Adipocyte (in vitro differentiated cells): ENCODE results near the gene SUGCT.

Experiments used
- DNase-seq: peaks from one replicate; pipeline ENCODE4 v3.0.0-alpha.2; 2015; ENCODE audit warnings: low read depth
- H3K27me3 ChIP-seq: replicated peaks from 2 replicates; pipeline ENCODE4 v1.7.0; 2013; ENCODE audit warnings: mild to moderate bottlenecking, low read length, moderate library complexity; ENCODE audit not compliant: control insufficient read depth, insufficient read depth
- H3K36me3 ChIP-seq: 2 replicates; pipeline ENCODE4 v1.7.0; 2013; ENCODE audit warnings: low read length, mild to moderate bottlenecking, moderate library complexity; ENCODE audit not compliant: control insufficient read depth, insufficient read depth, severe bottlenecking
- H3K4me1 ChIP-seq: 2 replicates; pipeline ENCODE4 v1.7.0; 2013; ENCODE audit warnings: mild to moderate bottlenecking, low read length, moderate library complexity; ENCODE audit not compliant: control insufficient read depth, insufficient read depth
- H3K4me3 ChIP-seq: 2 replicates; pipeline ENCODE4 v1.7.0; 2013; ENCODE audit warnings: mild to moderate bottlenecking, low read length, moderate library complexity
- H3K9ac ChIP-seq: 2 replicates; pipeline ENCODE4 v1.7.0; 2013; ENCODE audit warnings: mild to moderate bottlenecking, low read length, moderate library complexity
- H3K9me3 ChIP-seq: 2 replicates; pipeline ENCODE4 v1.7.0; 2013; ENCODE audit warnings: mild to moderate bottlenecking, low read length, moderate library complexity; ENCODE audit not compliant: control insufficient read depth

Gene SUGCT

GRCh38 chr7:40500219-40500618 lies 365.4 kb downstream of the SUGCT start:
- Histone ChIP-seq H3K36me3 (no peaks in the 10 kb centered on the region), H3K4me1 (peaks cover 8% of the 10 kb centered on the region), H3K27me3 (no peaks in the 10 kb centered on the region), H3K9ac (no peak overlapping the region), H3K4me3 (no peak overlapping the region), H3K9me3 (peaks cover 6% of the 10 kb centered on the region)
- DNase-seq: no peak

- no peaks in the 10 kb centered on the region for H3K27me3 ChIP-seq
- no peak overlapping the region for H3K9ac ChIP-seq
- H3K36me3 ChIP-seq: no peaks in the 10 kb centered on the region
- no peak for DNase-seq
- peaks cover 24% of the 10 kb centered on the region for H3K9me3 ChIP-seq
- H3K4me3 ChIP-seq: no peak overlapping the region
- H3K4me1 ChIP-seq: peaks cover 8% of the 10 kb centered on the region
Measured at GRCh38 chr7:40502359-40502758, 367.6 kb downstream of the SUGCT start.

- Histone ChIP-seq H3K4me1 (no peaks in the 10 kb centered on the region), H3K9ac (no peak overlapping the region), H3K9me3 (peaks cover 24% of the 10 kb centered on the region), H3K36me3 (no peaks in the 10 kb centered on the region), H3K27me3 (no peaks in the 10 kb centered on the region), H3K4me3 (no peak overlapping the region)
- DNase-seq: no peak
Measured at GRCh38 chr7:40506158-40506557, 371.4 kb downstream of the SUGCT start.

- no peak for DNase-seq
- H3K36me3 ChIP-seq: no peaks in the 10 kb centered on the region
Measured at GRCh38 chr7:40507166-40507565, 372.4 kb downstream of the SUGCT start.

GRCh38 chr7:40509287-40509996 lies 374.6 kb downstream of the SUGCT start:
- Histone ChIP-seq H3K9ac (no peak overlapping the region), H3K4me3 (no peak overlapping the region), H3K36me3 (no peaks in the 10 kb centered on the region), H3K27me3 (no peaks in the 10 kb centered on the region), H3K4me1 (no peaks in the 10 kb centered on the region), H3K9me3 (peaks cover 24% of the 10 kb centered on the region)
- no peak for DNase-seq

More at GRCh38 chr7:40507166-40507565, 372.4 kb downstream of the SUGCT start:
- no peaks in the 10 kb centered on the region for H3K27me3 ChIP-seq
- H3K4me3 ChIP-seq: no peak overlapping the region
- no peaks in the 10 kb centered on the region for H3K4me1 ChIP-seq
- no peak overlapping the region for H3K9ac ChIP-seq
- H3K9me3 ChIP-seq: peaks cover 24% of the 10 kb centered on the region

GRCh38 chr7:40516376-40516775 lies 381.6 kb downstream of the SUGCT start:
- no peak overlapping the region for H3K4me3 ChIP-seq
- H3K9ac ChIP-seq: no peak overlapping the region
- H3K9me3 ChIP-seq: no peaks in the 10 kb centered on the region
- peaks cover 6% of the 10 kb centered on the region for H3K4me1 ChIP-seq
- no peak for DNase-seq
- H3K36me3 ChIP-seq: no peaks in the 10 kb centered on the region
- no peaks in the 10 kb centered on the region for H3K27me3 ChIP-seq

GRCh38 chr7:40519009-40519408 lies 384.2 kb downstream of the SUGCT start:
- Histone ChIP-seq H3K36me3 (no peaks in the 10 kb centered on the region), H3K9me3 (no peaks in the 10 kb centered on the region), H3K4me3 (no peak overlapping the region), H3K9ac (no peak overlapping the region), H3K4me1 (peaks cover 6% of the 10 kb centered on the region), H3K27me3 (no peaks in the 10 kb centered on the region)
- no peak for DNase-seq

GRCh38 chr7:40520986-40521738 lies 386.4 kb downstream of the SUGCT start:
- no peak overlapping the region for H3K4me3 ChIP-seq
- no peak for DNase-seq
- no peaks in the 10 kb centered on the region for H3K36me3 ChIP-seq
- H3K9ac ChIP-seq: no peak overlapping the region
- no peaks in the 10 kb centered on the region for H3K27me3 ChIP-seq
- H3K4me1 ChIP-seq: peaks cover 6% of the 10 kb centered on the region
- H3K9me3 ChIP-seq: no peaks in the 10 kb centered on the region

GRCh38 chr7:40525764-40526163 lies 391.0 kb downstream of the SUGCT start:
- Histone ChIP-seq H3K27me3 (no peaks in the 10 kb centered on the region), H3K4me1 (no peaks in the 10 kb centered on the region), H3K9me3 (no peaks in the 10 kb centered on the region), H3K36me3 (no peaks in the 10 kb centered on the region), H3K4me3 (no peak overlapping the region), H3K9ac (no peak overlapping the region)
- DNase-seq: no peak

- no peaks in the 10 kb centered on the region for H3K27me3 ChIP-seq
- H3K4me3 ChIP-seq: no peak overlapping the region
- H3K4me1 ChIP-seq: no peaks in the 10 kb centered on the region
- no peaks in the 10 kb centered on the region for H3K36me3 ChIP-seq
- no peak overlapping the region for H3K9ac ChIP-seq
- DNase-seq: peak; percentile 28
- H3K9me3 ChIP-seq: no peaks in the 10 kb centered on the region
Measured at GRCh38 chr7:40526951-40527715, 392.3 kb downstream of the SUGCT start.

- no peak overlapping the region for H3K9ac ChIP-seq
- DNase-seq: peak; percentile 25
- no peaks in the 10 kb centered on the region for H3K27me3 ChIP-seq
- H3K36me3 ChIP-seq: no peaks in the 10 kb centered on the region
- no peaks in the 10 kb centered on the region for H3K9me3 ChIP-seq
- H3K4me3 ChIP-seq: no peak overlapping the region
- no peaks in the 10 kb centered on the region for H3K4me1 ChIP-seq
Measured at GRCh38 chr7:40527723-40528122, 392.9 kb downstream of the SUGCT start.
